WI38 (cell line): ENCODE data around the gene FGFR3.
"Not testable (repeated sequence)": the region's sequence is repeated elsewhere in the genome, so short reads cannot be mapped to it uniquely, and the experiment has no call there.

Experiments used
- H3K4me3 ChIP-seq: 2 replicates; pipeline ENCODE4 v1.5.1; 2011; ENCODE audit warnings: low read depth, mild to moderate bottlenecking, control low read depth, low read length
- CTCF ChIP-seq: IDR thresholded peaks from 2 replicates; pipeline ENCODE4 v1.5.1; 2012; ENCODE audit warnings: low read depth, mild to moderate bottlenecking, control low read depth, low read length

FGFR3 gene

GRCh38 chr4:1830642-1831228, 37.6 kb downstream of the FGFR3 start:
- no peak overlapping the region for H3K4me3 ChIP-seq
- TF ChIP-seq CTCF = no peak

GRCh38 chr4:1831331-1831730, 38.2 kb downstream of the FGFR3 start:
- TF ChIP-seq CTCF = no peak
- H3K4me3 ChIP-seq = no peak overlapping the region

GRCh38 chr4:1832690-1833089, 39.6 kb downstream of the FGFR3 start:
- no peak overlapping the region for H3K4me3 ChIP-seq
- TF ChIP-seq CTCF = no peak

GRCh38 chr4:1833307-1834046, 40.4 kb downstream of the FGFR3 start:
- no peak for TF ChIP-seq CTCF
- H3K4me3 ChIP-seq = no peak overlapping the region

- no peak for TF ChIP-seq CTCF
- no peak overlapping the region for H3K4me3 ChIP-seq
Measured at GRCh38 chr4:1834047-1834775, 41.1 kb downstream of the FGFR3 start.

- H3K4me3 ChIP-seq = not testable (repeated sequence)
Measured at GRCh38 chr4:1835836-1836235, 42.7 kb downstream of the FGFR3 start.

GRCh38 chr4:1836650-1837049, 43.6 kb downstream of the FGFR3 start:
- TF ChIP-seq CTCF = no peak
- H3K4me3 ChIP-seq = no peak overlapping the region
